HL-60 (cell line): ENCODE measurements around the gene PGGHG.

Source experiments
- DNase-seq, 2 experiments: peaks; one replicate each; pipeline ENCODE4 v3.0.0-alpha.2; 2010 to 2020; ENCODE audit warnings: low read depth in 1 of 2, low spot score in 1 of 2
- H3K27ac ChIP-seq: fragments of 250-450 bp; sonication (Bioruptor Pico); replicated peaks from 2 replicates; pipeline ENCODE4 v1.5.1; 2020; ENCODE audit warnings: mild to moderate bottlenecking, moderate library complexity
- H3K27me3 ChIP-seq: fragments of 250-450 bp; sonication (Bioruptor Pico); 2 replicates; pipeline ENCODE4 v1.5.1; 2021; ENCODE audit warnings: mild to moderate bottlenecking, moderate library complexity; ENCODE audit not compliant: insufficient read depth, poor library complexity, severe bottlenecking
- H3K4me3 ChIP-seq: replicated peaks from 2 replicates; pipeline ENCODE4 v1.5.1; 2011; ENCODE audit warnings: mild to moderate bottlenecking, control low read depth, low read length; ENCODE audit not compliant: insufficient read depth
- GABPA ChIP-seq: IDR thresholded peaks from 2 replicates; pipeline ENCODE4 v1.6.1; 2012; ENCODE audit warnings: low read depth
- POLR2AphosphoS5 ChIP-seq: IDR thresholded peaks from 2 replicates; pipeline ENCODE4 v1.6.1; 2012; ENCODE audit warnings: low read depth
- SPI1 ChIP-seq: IDR thresholded peaks from 2 replicates; pipeline ENCODE4 v1.6.1; 2012; ENCODE audit warnings: low read depth, mild to moderate bottlenecking, borderline replicate concordance
- TF ChIP-seq, protein P1 (sequence below): IDR thresholded peaks from 2 replicates; pipeline ENCODE4 v1.6.1; 2012; ENCODE audit warnings: low read depth; ENCODE audit not compliant: insufficient replicate concordance
- TF ChIP-seq, protein P2 (sequence below): IDR thresholded peaks from one replicate; pipeline ENCODE4 v1.5.1; 2011; ENCODE audit warnings: low read length, control low read depth, inconsistent platforms; ENCODE audit not compliant: insufficient read depth

The PGGHG gene

DNA sequence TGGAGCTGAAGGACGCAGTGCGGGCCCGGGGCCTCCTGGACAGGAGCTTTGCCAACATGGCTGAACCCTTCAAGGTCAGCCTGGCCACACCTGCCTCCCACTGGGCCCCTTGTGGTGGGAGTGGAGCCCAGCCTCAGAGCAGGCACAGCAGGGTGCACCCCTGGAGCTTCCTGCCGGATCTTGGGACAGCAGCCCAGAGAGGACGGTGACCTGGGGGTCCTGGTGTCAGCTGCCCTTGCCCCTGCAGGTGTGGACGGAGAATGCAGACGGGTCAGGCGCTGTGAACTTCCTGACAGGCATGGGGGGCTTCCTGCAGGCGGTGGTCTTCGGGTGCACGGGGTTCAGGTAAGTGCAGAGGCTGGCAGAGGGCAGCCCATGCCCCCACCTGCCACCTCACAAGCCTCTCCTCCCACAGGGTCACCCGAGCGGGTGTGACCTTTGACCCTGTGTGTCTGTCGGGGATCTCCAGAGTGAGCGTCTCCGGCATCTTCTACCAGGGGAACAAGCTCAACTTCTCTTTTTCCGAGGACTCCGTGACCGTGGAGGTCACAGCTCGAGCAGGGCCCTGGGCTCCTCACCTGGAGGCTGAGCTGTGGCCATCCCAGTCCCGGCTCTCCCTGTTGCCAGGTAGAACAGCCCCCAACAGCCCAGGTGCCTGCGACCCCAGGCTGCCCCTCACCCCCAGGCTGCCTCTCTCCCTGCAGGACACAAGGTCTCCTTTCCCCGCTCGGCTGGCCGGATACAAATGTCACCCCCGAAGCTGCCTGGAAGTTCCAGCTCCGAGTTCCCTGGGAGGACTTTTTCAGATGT lies 5.1 kb downstream of the PGGHG start:
- H3K4me3 ChIP-seq = no peak overlapping the region
- no peak overlapping the region for H3K27ac ChIP-seq
- no peaks in the 10 kb centered on the region for H3K27me3 ChIP-seq
- no peak for DNase-seq
- TF ChIP-seq, protein P1, sequence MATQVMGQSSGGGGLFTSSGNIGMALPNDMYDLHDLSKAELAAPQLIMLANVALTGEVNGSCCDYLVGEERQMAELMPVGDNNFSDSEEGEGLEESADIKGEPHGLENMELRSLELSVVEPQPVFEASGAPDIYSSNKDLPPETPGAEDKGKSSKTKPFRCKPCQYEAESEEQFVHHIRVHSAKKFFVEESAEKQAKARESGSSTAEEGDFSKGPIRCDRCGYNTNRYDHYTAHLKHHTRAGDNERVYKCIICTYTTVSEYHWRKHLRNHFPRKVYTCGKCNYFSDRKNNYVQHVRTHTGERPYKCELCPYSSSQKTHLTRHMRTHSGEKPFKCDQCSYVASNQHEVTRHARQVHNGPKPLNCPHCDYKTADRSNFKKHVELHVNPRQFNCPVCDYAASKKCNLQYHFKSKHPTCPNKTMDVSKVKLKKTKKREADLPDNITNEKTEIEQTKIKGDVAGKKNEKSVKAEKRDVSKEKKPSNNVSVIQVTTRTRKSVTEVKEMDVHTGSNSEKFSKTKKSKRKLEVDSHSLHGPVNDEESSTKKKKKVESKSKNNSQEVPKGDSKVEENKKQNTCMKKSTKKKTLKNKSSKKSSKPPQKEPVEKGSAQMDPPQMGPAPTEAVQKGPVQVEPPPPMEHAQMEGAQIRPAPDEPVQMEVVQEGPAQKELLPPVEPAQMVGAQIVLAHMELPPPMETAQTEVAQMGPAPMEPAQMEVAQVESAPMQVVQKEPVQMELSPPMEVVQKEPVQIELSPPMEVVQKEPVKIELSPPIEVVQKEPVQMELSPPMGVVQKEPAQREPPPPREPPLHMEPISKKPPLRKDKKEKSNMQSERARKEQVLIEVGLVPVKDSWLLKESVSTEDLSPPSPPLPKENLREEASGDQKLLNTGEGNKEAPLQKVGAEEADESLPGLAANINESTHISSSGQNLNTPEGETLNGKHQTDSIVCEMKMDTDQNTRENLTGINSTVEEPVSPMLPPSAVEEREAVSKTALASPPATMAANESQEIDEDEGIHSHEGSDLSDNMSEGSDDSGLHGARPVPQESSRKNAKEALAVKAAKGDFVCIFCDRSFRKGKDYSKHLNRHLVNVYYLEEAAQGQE = no peak
- TF ChIP-seq POLR2AphosphoS5 (no peak), SPI1 (no peak), GABPA (no peak)
- TF ChIP-seq, protein P2, sequence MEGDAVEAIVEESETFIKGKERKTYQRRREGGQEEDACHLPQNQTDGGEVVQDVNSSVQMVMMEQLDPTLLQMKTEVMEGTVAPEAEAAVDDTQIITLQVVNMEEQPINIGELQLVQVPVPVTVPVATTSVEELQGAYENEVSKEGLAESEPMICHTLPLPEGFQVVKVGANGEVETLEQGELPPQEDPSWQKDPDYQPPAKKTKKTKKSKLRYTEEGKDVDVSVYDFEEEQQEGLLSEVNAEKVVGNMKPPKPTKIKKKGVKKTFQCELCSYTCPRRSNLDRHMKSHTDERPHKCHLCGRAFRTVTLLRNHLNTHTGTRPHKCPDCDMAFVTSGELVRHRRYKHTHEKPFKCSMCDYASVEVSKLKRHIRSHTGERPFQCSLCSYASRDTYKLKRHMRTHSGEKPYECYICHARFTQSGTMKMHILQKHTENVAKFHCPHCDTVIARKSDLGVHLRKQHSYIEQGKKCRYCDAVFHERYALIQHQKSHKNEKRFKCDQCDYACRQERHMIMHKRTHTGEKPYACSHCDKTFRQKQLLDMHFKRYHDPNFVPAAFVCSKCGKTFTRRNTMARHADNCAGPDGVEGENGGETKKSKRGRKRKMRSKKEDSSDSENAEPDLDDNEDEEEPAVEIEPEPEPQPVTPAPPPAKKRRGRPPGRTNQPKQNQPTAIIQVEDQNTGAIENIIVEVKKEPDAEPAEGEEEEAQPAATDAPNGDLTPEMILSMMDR = no peak

DNA sequence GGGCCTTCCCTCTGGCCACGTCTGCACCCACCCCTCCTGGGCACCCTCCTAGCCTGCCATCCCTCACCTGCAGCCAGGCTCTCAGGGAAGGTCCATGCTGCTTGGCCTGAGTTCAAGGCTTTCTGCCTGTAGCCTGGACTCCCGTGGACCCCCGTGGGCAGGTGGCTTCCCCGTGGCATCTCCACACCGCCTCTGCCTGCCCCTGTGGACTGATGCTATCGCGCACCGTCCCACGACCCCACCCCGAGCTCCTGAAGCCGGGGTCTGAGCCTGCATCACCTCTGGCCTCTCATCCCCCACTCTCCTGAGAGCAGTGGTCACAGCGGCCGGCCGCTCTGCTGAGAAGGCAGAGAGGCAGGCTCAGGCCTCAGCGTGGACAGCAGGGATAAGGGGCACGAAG lies 5.9 kb downstream of the PGGHG start:
- Histone ChIP-seq H3K4me3 (no peak overlapping the region), H3K27ac (no peak overlapping the region), H3K27me3 (no peaks in the 10 kb centered on the region)
- no peak for DNase-seq
- TF ChIP-seq, protein P1 = no peak
- TF ChIP-seq SPI1 (no peak), GABPA (no peak), POLR2AphosphoS5 (no peak)
- TF ChIP-seq, protein P2 = no peak

DNA sequence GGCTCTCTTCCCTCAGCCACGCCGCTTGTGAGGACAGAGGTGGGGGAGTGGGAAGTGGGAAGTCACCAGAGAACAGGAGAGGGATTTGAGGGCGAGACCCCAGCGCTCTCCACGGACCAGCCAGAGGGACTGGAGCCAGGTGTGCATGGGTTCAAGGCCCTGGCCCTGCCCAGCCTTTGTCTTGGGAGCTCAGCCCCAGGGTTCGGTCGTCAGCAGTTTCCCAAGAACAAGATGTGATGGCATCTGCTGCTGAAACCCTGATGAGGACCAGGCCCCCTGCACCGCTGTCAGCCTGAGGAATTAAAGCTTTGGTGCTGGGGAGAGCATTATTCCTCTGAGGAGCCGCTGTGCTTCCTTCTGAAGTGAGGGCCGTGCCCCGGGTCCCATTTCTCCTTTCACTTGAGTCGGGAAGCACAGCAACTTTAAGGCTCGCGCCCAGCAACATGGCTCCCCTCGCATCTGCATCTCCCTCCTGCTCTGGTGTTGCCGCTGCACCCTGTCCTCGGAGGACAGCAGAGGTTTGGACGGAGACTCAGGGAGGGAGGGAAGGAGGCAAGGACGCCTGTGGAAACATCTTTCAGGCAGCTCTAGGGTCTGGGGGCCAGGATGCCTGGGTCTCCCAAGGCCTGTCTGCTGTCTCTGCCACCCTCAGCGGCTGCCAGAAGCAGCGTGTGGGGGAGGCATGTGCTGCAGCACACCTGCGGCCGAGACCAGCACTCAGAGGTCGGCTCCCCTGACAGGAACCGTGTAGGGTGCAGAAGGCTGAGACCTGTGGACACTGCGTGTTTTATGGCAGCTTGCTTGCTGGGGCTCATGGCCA lies 6.6 kb downstream of the PGGHG start:
- no peaks in the 10 kb centered on the region for H3K27me3 ChIP-seq
- no peak overlapping the region for H3K4me3 ChIP-seq
- no peak overlapping the region for H3K27ac ChIP-seq
- TF ChIP-seq, protein P1 = no peak
- TF ChIP-seq POLR2AphosphoS5 (no peak), SPI1 (no peak), GABPA (no peak)
- TF ChIP-seq, protein P2 = no peak
- DNase-seq = no peak
